HEK293 (cell line): Measurements from ENCODE around the gene GIPC2.

Source experiments
- CTCF ChIA-PET: fragments of 350-600 bp; formaldehyde crosslinking; extraction: SDS; loops from one replicate; lab custom pipeline; 2021; ENCODE audit warnings: antibody characterized with exemption; lab: Yijun Ruan, JAX
- POLR2A ChIA-PET: fragments of 300-600 bp; formaldehyde crosslinking; extraction: SDS; loops from one replicate; lab custom pipeline; 2020; ENCODE audit warnings: antibody characterized with exemption, inconsistent platforms; lab: Yijun Ruan, JAX
- H3K27ac ChIP-seq: fragments of 200-500 bp; sonication (Bioruptor generic); 2 replicates; pipeline ENCODE4 v1.5.1; 2014; ENCODE audit warnings: low read depth, low read length, control low read depth, inconsistent platforms; ENCODE audit errors: extremely low read depth
- H3K36me3 ChIP-seq, 2 experiments: fragments of 200-500 bp in 1 of 2; sonication (Bioruptor generic) in 1 of 2; 1 replicate in 1 of 2; 2 replicates in 1 of 2; pipeline ENCODE4 v1.5.1; 2014 to 2017; ENCODE audit warnings: inconsistent platforms in 2 of 2, low read length in 2 of 2; ENCODE audit not compliant: control insufficient read depth in 2 of 2, insufficient read depth in 1 of 2
- H3K4me1 ChIP-seq: fragments of 200-500 bp; sonication (Bioruptor generic); 2 replicates; pipeline ENCODE4 v1.5.1; 2014; ENCODE audit warnings: mild to moderate bottlenecking, low read length, inconsistent platforms; ENCODE audit not compliant: control insufficient read depth, insufficient read depth
- H3K4me3 ChIP-seq: 2 replicates; pipeline ENCODE4 v1.5.1; 2011; ENCODE audit warnings: low read depth, mild to moderate bottlenecking, control low read depth, low read length, moderate library complexity
- H3K9me3 ChIP-seq: fragments of 200-500 bp; sonication (Bioruptor generic); 2 replicates; pipeline ENCODE4 v1.5.1; 2014; ENCODE audit warnings: low read depth, low read length, inconsistent platforms; ENCODE audit not compliant: control insufficient read depth, insufficient read depth
- AEBP2 ChIP-seq: fragments of 450-650 bp; formaldehyde crosslinking; IDR thresholded peaks from 2 replicates; pipeline ENCODE4 v1.5.1; 2016; ENCODE audit warnings: missing biosample characterization, missing genetic modification characterization, borderline replicate concordance
- BCL11B ChIP-seq: fragments of 450-650 bp; formaldehyde crosslinking; IDR thresholded peaks from 2 replicates; pipeline ENCODE4 v1.5.1; 2016; ENCODE audit warnings: low read depth, missing biosample characterization, missing genetic modification characterization
- KLF7 ChIP-seq: fragments of 450-650 bp; formaldehyde crosslinking; IDR thresholded peaks from 2 replicates; pipeline ENCODE4 v1.5.1; 2016; ENCODE audit warnings: missing biosample characterization, missing genetic modification characterization, borderline replicate concordance
- ZBTB21 ChIP-seq: fragments of 450-650 bp; formaldehyde crosslinking; IDR thresholded peaks from 2 replicates; pipeline ENCODE4 v1.5.1; 2017; ENCODE audit warnings: missing biosample characterization, missing genetic modification characterization
- ZBTB6 ChIP-seq: fragments of 450-650 bp; formaldehyde crosslinking; IDR thresholded peaks from 2 replicates; pipeline ENCODE4 v1.5.1; 2017; ENCODE audit warnings: missing biosample characterization, missing genetic modification characterization
- ZNF239 ChIP-seq: fragments of 450-650 bp; formaldehyde crosslinking; IDR thresholded peaks from 2 replicates; pipeline ENCODE4 v1.5.1; 2016; ENCODE audit warnings: missing biosample characterization, missing genetic modification characterization
- ZNF335 ChIP-seq: fragments of 450-650 bp; formaldehyde crosslinking; conservative IDR thresholded peaks from 2 replicates; pipeline ENCODE4 v1.5.1; 2016; ENCODE audit warnings: missing biosample characterization, missing genetic modification characterization
- ZNF473 ChIP-seq: fragments of 450-650 bp; formaldehyde crosslinking; IDR thresholded peaks from 2 replicates; pipeline ENCODE4 v1.5.1; 2017; ENCODE audit warnings: missing biosample characterization, missing genetic modification characterization
- ZNF501 ChIP-seq: fragments of 450-650 bp; formaldehyde crosslinking; IDR thresholded peaks from 2 replicates; pipeline ENCODE4 v1.5.1; 2016; ENCODE audit warnings: missing biosample characterization, missing genetic modification characterization
- ZNF558 ChIP-seq: fragments of 450-650 bp; formaldehyde crosslinking; IDR thresholded peaks from 2 replicates; pipeline ENCODE4 v1.5.1; 2016; ENCODE audit warnings: missing biosample characterization, missing genetic modification characterization
- ZNF626 ChIP-seq: fragments of 450-650 bp; sonication (Bioruptor Pico); formaldehyde crosslinking; IDR thresholded peaks from 2 replicates; pipeline ENCODE4 v1.5.1; 2018; ENCODE audit warnings: missing biosample characterization, missing genetic modification characterization, inconsistent platforms
- ZNF658 ChIP-seq: fragments of 450-650 bp; formaldehyde crosslinking; IDR thresholded peaks from 2 replicates; pipeline ENCODE4; 2016; ENCODE audit warnings: missing biosample characterization, missing genetic modification characterization
- ZNF670 ChIP-seq: fragments of 450-650 bp; formaldehyde crosslinking; IDR thresholded peaks from 2 replicates; pipeline ENCODE4 v1.5.1; 2016; ENCODE audit warnings: missing biosample characterization, missing genetic modification characterization, low read depth
- ZNF677 ChIP-seq: fragments of 450-650 bp; IDR thresholded peaks from 2 replicates; pipeline ENCODE4 v1.5.0; 2018; ENCODE audit warnings: missing biosample characterization, mild to moderate bottlenecking, missing genetic modification characterization, moderate library complexity
- ZNF843 ChIP-seq: fragments of 450-650 bp; formaldehyde crosslinking; IDR thresholded peaks from 2 replicates; pipeline ENCODE4 v1.5.1; 2016; ENCODE audit warnings: missing biosample characterization, missing genetic modification characterization
- TF ChIP-seq, protein P1 (sequence below): fragments of 450-650 bp; formaldehyde crosslinking; IDR thresholded peaks from 2 replicates; pipeline ENCODE4 v1.5.1; 2017; ENCODE audit warnings: missing biosample characterization, missing genetic modification characterization
- TF ChIP-seq, protein P2 (sequence below): fragments of 450-650 bp; formaldehyde crosslinking; IDR thresholded peaks from 2 replicates; pipeline ENCODE4 v1.5.1; 2016; ENCODE audit warnings: missing biosample characterization, missing genetic modification characterization, borderline replicate concordance
- TF ChIP-seq, protein P3 (sequence below): fragments of 450-650 bp; formaldehyde crosslinking; IDR thresholded peaks from 2 replicates; pipeline ENCODE4 v1.5.1; 2016; ENCODE audit warnings: missing biosample characterization, missing genetic modification characterization

The GIPC2 gene

DNA sequence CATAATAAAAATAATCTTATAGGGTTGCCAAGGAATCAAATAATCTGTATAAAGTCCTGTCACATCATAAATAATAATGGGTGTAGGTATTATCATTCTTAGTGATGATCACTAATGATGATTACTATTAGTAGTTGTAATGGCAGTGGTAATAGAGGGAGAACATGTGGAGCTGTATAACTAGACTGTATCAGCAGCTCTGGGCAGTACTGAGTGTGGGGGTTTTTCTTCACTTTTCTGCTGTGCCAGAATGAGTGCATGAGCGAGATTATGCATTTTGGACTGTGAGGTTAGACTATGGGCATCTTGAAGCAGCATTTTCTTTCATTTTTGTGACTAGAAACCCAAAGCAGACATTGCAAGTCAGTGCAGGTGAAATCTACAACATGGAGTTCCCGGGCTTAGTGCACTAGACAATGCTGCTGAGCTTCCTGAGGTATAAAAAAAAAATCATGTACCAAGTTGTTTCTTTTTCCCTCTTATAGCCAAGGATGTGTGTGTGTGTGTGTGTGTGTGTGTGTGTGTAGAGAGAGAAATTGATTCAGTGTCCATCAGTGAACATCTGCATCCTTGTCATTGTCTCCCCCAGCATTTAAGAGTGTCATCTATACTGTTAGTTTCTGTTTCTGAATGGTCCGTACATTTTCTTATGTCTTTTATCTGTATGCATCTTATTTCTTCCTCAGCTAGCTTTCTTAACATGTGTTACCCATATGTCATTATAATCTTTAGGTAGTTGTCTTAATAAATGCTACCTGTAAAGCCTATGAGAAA is 86.6 kb downstream of the GIPC2 start:
- Histone ChIP-seq H3K4me3 (no peak overlapping the region), H3K36me3 (no peaks in the 10 kb centered on the region; a peak in 1 of 3 replicates), H3K4me1 (no peaks in the 10 kb centered on the region), H3K9me3 (no peaks in the 10 kb centered on the region), H3K27ac (no peak overlapping the region)
- ChIA-PET POLR2A (no interaction called here), CTCF (interaction anchor here (0.6 to 3.1 kb wide), 8 partner anchors 8 to 824 kb away, joined by 3 to 33 read pairs (median 6); no protein-coding TSS in a partner anchor)
- TF ChIP-seq ZBTB6 (tag by site-specific recombination) (no peak), BCL11B (no peak), ZNF473 (no peak), ZNF558 (tag by site-specific recombination) (no peak), ZNF626 (tag by site-specific recombination) (no peak)
- TF ChIP-seq, protein P1, sequence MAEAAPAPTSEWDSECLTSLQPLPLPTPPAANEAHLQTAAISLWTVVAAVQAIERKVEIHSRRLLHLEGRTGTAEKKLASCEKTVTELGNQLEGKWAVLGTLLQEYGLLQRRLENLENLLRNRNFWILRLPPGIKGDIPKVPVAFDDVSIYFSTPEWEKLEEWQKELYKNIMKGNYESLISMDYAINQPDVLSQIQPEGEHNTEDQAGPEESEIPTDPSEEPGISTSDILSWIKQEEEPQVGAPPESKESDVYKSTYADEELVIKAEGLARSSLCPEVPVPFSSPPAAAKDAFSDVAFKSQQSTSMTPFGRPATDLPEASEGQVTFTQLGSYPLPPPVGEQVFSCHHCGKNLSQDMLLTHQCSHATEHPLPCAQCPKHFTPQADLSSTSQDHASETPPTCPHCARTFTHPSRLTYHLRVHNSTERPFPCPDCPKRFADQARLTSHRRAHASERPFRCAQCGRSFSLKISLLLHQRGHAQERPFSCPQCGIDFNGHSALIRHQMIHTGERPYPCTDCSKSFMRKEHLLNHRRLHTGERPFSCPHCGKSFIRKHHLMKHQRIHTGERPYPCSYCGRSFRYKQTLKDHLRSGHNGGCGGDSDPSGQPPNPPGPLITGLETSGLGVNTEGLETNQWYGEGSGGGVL (tag by site-specific recombination) = no peak

DNA sequence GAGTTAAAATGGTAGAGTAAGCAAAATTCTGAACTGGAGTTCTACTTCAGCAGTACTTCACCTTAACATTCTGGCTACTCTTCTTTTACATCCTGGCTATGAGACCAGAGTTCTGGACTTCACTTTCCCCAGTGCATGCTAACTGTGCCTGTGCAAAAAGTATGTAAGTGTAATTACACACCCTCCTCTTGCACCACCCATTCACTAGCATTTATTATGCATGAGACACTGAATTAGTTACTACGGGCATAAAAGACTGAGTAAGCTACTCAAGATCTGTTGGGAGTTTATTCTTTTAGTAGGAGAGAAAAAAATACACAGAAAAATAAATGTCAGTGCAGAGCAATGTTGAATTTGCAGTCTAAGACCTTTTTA is 87.2 kb downstream of the GIPC2 start:
- POLR2A ChIA-PET = no interaction called here

DNA sequence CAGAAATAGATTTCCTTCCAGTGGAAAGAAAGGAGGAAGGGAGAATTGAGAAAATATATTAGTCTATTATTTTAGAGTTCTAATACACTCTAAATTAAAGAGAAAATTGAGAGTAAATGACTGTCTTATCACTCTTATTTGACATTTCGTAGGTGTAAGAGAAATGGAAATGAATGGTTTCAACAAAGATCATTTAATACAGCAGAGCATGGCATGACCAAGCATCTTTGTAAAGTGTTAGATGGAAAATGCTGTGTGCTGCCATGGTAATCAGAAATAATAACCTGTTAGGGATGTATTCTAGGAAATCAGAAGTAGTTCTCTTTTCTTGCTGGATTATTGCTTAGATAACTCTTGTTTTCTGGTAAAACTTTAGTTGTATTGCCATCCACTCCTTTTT is 90.9 kb downstream of the GIPC2 start:
- no peaks in the 10 kb centered on the region for H3K4me1 ChIP-seq
- POLR2A ChIA-PET = no interaction called here
- TF ChIP-seq AEBP2 (tag by site-specific recombination) (no peak), ZNF335 (tag by site-specific recombination) (no peak)
- TF ChIP-seq, protein P2, sequence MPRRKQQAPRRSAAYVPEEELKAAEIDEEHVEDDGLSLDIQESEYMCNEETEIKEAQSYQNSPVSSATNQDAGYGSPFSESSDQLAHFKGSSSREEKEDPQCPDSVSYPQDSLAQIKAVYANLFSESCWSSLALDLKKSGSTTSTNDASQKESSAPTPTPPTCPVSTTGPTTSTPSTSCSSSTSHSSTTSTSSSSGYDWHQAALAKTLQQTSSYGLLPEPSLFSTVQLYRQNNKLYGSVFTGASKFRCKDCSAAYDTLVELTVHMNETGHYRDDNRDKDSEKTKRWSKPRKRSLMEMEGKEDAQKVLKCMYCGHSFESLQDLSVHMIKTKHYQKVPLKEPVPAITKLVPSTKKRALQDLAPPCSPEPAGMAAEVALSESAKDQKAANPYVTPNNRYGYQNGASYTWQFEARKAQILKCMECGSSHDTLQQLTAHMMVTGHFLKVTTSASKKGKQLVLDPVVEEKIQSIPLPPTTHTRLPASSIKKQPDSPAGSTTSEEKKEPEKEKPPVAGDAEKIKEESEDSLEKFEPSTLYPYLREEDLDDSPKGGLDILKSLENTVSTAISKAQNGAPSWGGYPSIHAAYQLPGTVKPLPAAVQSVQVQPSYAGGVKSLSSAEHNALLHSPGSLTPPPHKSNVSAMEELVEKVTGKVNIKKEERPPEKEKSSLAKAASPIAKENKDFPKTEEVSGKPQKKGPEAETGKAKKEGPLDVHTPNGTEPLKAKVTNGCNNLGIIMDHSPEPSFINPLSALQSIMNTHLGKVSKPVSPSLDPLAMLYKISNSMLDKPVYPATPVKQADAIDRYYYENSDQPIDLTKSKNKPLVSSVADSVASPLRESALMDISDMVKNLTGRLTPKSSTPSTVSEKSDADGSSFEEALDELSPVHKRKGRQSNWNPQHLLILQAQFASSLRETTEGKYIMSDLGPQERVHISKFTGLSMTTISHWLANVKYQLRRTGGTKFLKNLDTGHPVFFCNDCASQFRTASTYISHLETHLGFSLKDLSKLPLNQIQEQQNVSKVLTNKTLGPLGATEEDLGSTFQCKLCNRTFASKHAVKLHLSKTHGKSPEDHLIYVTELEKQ = no peak
- H3K36me3 ChIP-seq = no peaks in the 10 kb centered on the region; a peak in 1 of 3 replicates
- H3K27ac ChIP-seq = no peak overlapping the region
- H3K4me3 ChIP-seq = no peak overlapping the region
- CTCF ChIA-PET = interaction anchor here (0.6 kb wide), 1 partner anchor 9 kb away, joined by 4 read pairs; no protein-coding TSS in a partner anchor
- no peaks in the 10 kb centered on the region for H3K9me3 ChIP-seq

More for the DNA sequence above, 87.2 kb downstream of the GIPC2 start:
- no peaks in the 10 kb centered on the region; a peak in 1 of 3 replicates for H3K36me3 ChIP-seq
- TF ChIP-seq ZNF658 (no peak), ZNF670 (tag by site-specific recombination) (no peak), ZBTB21 (tag by site-specific recombination) (no peak), ZNF843 (tag by site-specific recombination) (no peak), KLF7 (no peak), ZNF501 (tag by site-specific recombination) (no peak), ZNF239 (tag by site-specific recombination) (no peak), ZNF677 (tag by site-specific recombination) (no peak)
- TF ChIP-seq, protein P3, sequence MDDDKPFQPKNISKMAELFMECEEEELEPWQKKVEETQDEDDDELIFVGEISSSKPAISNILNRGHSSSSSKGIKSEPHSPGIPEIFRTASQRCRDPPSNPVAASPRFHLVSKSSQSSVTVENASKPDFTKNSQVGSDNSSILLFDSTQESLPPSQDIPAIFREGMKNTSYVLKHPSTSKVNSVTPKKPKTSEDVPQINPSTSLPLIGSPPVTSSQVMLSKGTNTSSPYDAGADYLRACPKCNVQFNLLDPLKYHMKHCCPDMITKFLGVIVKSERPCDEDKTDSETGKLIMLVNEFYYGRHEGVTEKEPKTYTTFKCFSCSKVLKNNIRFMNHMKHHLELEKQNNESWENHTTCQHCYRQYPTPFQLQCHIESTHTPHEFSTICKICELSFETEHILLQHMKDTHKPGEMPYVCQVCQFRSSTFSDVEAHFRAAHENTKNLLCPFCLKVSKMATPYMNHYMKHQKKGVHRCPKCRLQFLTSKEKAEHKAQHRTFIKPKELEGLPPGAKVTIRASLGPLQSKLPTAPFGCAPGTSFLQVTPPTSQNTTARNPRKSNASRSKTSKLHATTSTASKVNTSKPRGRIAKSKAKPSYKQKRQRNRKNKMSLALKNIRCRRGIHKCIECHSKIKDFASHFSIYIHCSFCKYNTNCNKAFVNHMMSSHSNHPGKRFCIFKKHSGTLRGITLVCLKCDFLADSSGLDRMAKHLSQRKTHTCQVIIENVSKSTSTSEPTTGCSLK (tag by site-specific recombination) = no peak
- TF ChIP-seq, all 188 proteins: peak for 0
- CTCF ChIA-PET = interaction anchor here (2.6 kb wide), 1 partner anchor 11 kb away, joined by 33 read pairs; no protein-coding TSS in a partner anchor
- Histone ChIP-seq H3K4me1 (no peaks in the 10 kb centered on the region), H3K27ac (no peak overlapping the region), H3K4me3 (no peak overlapping the region), H3K9me3 (no peaks in the 10 kb centered on the region)
